Measurements from ENCODE around the gene VCP.
A peak's percentile ranks its signal among the peaks of the same experiment; 100 is the strongest.

VCP gene

GRCh38 chr9:35072461-35073278 lies at the start of gene VCP:
Gene VCP, minus strand, starts transcription at chr9:35072625. Its CDS starts 272 bp downstream, at chr9:35072353.
- DNase-seq, result peak; percentile 99

DNA sequence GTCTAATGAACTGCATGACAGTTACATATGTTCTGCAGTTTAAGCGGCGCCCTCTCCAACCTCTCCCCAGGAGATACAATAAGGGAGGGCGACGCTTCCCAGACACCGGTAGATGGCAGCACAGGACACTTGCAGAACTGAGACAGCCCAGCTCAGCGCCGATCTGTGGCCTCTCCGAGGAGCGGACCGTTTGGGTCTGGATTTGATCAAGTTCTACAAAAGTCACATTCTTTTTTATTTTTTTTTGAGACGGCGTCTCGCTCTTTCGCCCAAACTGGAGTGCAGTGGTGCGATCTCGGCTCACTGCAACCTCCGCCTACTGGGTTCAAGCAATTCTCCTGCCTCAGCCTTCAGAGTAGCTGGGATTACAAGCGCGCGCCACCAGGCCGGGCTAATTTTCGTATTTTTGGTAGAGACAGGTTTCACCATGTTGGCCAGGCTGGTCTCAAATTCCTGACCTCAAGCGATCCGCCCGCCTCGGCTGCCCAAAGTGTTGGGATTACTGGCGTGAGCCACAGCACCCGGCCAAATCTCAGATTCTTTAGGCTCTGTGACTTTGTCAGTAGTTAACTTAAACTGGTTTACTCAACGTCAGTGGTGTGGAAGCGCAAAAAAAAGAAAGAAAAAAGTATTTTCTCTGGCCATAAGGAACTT lies 44.6 kb upstream of the VCP start:
- peak; percentile 93 for DNase-seq

GRCh38 chr9:35116539-35116897 lies 44.1 kb upstream of the VCP start:
- DNase-seq, result no peak

- peak; percentile 94 for DNase-seq
These were observed 43.5 kb upstream of the VCP start, which contains the start of gene ATOSB for GRCh38 chr9:35115680-35116538. Gene ATOSB, minus strand, starts transcription at chr9:35115862. Its CDS starts 7,588 bp downstream, at chr9:35108274.

DNA sequence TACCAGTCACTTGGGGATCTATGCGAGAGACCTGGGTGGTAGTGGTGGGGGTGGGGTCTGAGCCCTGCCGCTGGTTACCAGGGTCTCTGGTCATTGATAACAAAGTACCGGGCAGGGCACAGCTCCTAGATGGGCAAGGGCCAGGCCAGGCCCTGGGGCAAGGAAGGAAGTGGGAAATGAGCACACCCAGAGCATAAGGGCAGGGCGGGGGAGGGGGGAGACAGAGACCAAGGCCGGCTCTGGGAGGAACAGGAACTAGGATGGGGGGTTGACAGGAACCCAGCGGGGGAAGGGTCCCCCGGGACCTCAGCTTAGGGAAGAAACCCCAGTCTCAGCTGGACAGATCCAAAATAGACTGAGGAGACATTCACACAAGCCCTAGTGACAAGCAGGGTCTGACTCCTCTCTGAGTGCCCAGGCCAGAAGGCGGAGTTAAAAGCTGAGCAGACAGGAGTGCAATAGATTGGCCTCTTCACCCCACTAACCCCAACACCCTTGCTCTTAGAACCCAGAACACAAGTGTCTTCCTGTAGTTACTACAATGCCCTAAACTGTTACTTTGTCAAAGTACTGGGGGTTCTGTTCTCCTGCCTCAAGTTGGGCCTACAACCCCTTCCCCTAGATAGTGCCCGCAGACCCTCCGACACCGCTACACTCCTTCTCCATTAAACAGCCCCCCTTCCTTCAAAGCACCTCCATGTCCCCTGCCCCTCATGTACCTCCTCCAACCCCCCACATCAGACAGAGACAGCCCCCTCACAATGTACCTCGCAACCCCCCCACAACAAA lies 42.6 kb upstream of the VCP start:
- DNase-seq, result peak; percentile 36

DNA sequence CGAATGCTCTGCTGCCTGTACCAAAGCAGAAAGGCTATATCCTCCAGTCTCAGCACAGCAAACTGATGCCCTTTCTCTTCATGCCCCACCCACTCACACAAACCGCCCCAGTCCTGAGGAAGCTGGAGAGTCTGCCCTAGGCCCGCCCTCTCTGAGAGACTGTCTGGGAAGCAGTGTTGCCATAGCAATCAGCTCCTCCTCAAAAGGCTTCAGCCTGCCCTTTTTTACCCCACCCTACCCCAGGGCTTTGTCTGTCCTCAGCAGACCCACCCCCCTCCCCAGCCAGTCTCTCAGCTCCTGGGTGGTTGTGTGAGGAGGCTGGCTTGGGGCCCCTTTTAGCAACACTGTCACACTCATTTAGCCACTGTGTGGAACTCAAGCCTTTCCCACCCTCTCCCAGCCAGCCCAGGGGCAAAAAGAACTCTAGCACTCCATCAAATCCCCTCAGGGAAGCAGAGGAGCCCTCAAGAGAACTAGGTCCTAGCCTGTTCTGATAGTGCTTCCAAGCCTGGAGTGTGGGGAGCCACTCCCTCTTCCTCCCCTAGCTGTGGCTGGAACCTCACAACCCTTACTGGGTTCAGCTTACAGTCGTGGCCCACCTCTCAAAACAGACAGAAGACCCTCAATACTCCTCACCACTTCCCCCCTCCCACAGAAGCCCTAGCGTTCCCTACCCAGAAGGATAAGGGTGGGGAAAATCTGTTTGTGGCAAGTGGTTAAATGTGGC lies 41.9 kb upstream of the VCP start:
- peak; percentile 83 for DNase-seq

DNA sequence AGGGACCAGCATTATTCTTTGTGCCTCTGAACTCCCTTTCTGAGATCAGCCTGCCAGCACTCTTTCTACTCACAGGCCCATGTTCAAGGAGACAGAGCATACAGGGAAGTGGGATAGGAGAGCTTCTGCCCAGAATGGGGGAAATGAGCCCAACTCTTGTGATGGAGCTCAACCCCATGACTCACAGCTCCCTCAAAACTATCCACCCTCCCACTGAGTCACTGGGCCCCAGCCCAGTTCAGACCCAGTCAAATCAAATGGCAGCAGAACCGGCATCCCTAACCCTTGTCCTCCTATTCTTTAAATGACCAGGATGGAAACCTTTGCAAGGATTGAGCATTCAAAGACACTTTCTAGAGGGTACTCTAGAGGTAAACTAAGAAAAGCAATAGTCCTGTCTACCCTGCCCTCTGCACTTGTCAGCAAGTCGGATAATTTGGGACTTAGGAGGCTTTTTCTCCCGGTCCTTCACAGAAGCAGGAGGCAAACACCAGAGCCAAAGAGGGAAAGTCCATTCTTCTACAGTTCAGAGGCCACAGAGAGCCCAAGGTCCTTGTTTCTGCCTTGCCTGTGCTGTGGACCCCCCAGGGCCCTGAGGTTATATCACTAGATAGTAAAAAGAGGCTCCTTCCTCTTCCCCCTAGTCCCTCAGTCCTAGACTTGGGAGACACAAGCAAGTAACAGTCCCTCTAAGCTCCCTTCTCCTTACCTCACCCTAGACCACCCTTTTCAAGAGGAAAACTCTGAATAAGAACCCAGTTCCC lies 40.0 kb upstream of the VCP start:
- DNase-seq, result no peak

DNA sequence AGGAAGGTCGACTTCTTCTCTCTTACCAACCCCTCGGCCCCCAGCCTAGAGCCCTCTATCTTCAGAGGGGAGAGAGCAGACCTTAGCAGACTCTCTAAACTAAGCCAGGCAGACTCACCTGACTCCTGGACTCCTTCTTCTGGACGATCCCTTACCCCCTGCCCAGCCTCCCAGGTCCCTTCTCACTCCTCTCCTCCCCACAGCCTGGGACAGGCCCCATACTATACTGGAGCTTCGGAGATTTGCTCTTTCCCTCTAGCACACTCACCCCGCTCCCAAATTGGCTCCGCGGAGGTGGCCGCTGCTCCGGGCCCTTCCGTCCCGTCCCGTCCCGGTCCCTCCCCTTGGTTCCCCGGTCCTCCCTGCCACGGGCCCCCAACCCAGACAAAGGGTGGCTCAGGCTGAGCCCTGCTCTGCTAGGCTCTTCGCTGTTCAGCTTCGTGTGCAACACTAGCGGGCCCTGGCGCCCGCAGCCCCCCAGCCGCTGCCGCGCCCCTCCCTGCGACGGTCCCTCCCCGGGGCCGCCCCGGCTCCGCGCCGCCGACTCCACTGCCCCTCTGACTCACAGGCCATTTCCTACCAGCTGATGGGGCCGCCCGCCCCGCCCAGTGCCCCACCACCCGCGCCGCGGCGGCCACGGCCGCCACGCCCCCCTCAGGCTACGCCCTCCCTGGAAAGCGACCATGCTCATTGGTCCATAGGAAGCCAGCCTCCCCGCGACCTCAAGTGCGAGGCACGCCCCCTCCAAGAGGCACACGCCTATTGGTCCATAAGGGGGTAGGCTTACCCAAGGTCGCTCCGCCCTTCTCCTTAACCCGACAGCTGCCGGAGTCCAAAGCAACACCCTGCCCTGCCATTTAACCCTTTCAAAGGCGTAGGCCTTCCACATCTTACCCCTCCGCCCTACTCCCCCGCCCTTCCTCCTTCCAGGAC lies 38.8 kb upstream of the VCP start:
- peak; percentile 99 for DNase-seq

- no peak for DNase-seq
These were observed 37.9 kb upstream of the VCP start for GRCh38 chr9:35110327-35110761.

- no peak for DNase-seq
These were observed 36.6 kb upstream of the VCP start for GRCh38 chr9:35108946-35109575.

- no peak for DNase-seq
These were observed 36.0 kb upstream of the VCP start for GRCh38 chr9:35108461-35108860.

DNA sequence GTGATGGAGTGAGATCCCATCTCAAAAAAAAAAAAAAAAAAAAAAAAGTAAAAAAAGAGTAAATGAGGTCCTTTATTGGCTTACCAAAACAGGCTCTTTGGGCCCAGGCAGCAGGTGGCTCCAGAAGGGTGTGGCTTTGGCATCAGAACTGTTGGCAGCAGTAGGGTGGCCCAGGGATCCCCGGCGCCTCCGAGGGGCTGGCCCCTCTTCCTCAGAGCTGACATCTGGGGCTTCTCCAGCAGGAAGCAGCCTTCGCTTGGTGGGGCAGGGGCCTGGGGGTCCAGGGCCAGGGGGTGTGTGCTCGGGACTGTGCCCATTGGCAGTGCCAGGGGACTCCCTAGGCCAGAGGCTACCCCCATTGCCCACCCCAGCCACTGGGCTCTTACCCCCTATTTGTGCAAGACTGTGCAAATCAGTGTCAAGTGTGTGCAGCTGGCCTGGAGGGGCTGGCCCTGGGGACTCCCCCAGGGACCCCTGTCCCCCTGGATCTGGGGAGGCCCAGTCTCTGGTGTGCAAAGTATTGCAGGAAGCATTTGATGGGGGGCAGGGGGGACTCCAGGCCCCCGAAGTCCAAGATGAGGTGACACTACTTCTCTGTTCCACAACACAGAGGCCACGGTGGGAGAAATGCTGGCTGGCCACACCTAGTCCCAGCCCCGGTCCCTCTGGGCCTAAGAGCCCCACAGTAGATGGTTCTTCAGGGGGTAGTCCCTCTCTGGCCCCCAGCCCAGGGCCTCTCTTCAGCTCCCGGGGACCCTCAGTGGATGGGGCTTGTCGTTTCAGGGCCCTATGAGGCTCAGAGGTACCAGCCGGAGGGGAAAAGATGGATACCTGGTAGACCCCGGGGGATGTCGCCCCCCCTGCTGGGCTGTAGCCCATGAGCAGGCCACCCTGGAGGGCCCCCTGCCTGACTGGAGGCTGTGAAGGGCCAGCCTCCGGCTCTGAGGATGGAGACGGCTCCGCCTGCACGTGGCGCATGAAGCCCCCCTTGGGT lies 35.2 kb upstream of the VCP start:
- no peak for DNase-seq

DNA sequence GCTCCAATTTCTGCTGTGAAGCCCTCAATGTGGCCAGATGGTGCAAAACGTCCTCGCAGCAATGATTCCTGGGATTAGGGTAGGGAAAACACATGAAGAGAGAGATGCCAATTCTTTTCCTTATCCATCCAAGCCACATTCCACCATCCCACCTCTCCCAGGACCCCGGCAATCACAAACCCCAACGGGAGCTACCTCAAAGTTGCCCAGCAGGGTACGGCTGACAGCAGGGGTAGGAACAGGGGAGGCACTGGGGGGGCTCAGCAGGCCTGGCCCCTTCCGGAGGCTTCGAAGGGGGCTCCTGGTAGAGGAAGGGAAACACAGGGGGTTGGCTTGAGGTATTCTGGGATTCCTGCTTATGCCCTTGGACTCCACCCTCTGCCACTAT lies 33.9 kb upstream of the VCP start:
- DNase-seq, result no peak

DNA sequence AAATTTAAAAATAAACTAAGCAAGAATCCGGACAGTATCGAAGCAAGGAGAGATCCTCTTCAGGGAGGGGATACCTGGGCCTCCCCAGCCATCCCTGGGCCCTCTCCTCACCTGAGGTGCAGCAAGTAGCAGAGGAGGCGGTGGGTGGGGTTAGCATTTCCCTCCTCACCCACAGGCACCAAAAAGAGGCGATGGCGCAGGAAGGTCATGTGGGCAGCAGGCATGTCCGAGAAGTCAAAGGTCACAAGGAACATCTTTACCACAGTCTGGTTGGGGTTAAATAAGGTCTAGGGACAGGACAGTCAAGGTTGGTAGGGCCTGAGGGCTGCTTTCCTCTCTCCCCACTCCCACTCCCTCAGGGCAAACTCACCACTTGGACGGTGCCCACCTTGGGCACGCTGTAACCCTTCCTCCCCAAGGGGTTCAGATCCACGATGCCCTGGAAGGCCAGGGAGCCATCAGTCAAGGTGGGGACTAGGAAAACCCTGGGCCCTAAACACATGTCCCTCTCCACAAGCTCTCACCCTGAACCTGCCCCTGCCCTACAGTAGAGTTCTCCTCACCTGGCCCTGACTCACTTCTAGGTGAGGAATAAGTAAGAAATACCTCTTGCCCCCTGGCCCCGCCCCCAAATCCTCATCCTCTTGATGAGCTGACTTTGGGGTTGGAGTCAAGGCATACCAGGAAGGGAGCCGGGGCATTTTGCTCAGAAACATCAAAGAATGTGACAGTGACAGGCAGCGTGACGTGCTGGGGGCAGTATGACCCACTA lies 33.3 kb upstream of the VCP start:
- DNase-seq, result no peak

GRCh38 chr9:35105126-35105525 lies 32.7 kb upstream of the VCP start:
- DNase-seq, result no peak

GRCh38 chr9:35104586-35104985 lies 32.2 kb upstream of the VCP start:
- no peak for DNase-seq

DNA sequence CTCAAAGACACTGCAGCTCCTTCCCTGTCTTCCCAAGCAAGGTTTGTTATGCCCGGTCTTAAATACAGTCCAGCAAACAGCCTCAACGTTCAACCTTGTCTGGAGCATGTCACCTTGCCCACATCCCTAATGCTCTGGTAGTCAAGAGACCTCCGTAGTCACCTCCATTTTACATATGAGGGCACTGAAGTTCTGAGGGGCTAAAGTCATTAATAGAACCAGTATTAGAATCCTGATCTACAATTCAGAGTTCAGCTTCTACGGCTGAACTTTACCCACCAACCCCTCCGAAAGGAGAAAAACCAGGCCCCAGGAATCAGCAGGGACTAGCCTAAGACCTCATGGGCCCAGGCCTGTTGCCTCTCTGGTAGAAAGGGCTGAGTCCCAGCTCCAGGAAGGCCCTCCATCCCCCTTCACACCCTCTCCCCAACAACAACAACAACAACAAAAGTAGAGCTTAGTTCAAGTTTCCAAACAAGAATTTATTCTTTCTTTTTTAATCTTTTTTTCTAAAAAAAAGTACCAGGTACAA lies 31.3 kb upstream of the VCP start:
- no peak for DNase-seq
